AG10803 (cell line): Measurements from ENCODE around the gene CACNA1S.

Experiments
- DNase-seq: peaks from one replicate; pipeline ENCODE4 v3.0.0; 2010; ENCODE audit warnings: low read depth
- H3K4me3 ChIP-seq: 2 replicates; pipeline ENCODE4 v1.5.1; 2011; ENCODE audit warnings: mild to moderate bottlenecking, low read length, control low read depth
- TF ChIP-seq, protein P1 (sequence below): conservative IDR thresholded peaks from 2 replicates; pipeline ENCODE4 v1.5.1; 2011; ENCODE audit warnings: mild to moderate bottlenecking, low read length, control low read depth, inconsistent platforms

The CACNA1S gene

DNA sequence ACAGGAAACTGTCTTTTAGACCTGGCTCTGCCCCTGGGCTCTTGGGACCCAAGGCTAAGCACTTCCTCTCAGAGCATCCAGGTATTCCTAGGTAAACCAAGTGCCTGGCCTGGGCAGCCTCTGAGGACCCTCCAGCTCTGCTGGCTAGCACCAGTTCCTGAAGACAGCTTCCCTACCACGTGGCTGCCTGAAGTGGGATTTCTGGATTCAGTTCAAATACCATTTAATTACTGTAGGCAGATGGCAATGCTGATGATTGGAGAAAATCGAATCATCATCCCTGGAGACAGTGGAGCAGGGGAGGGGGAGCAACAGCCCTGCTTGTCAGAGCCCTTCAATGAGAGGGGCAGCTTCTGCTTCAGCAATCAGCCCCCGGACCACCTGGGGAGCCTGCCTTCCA, 100.6 kb downstream of the CACNA1S start:
- TF ChIP-seq, protein P1, sequence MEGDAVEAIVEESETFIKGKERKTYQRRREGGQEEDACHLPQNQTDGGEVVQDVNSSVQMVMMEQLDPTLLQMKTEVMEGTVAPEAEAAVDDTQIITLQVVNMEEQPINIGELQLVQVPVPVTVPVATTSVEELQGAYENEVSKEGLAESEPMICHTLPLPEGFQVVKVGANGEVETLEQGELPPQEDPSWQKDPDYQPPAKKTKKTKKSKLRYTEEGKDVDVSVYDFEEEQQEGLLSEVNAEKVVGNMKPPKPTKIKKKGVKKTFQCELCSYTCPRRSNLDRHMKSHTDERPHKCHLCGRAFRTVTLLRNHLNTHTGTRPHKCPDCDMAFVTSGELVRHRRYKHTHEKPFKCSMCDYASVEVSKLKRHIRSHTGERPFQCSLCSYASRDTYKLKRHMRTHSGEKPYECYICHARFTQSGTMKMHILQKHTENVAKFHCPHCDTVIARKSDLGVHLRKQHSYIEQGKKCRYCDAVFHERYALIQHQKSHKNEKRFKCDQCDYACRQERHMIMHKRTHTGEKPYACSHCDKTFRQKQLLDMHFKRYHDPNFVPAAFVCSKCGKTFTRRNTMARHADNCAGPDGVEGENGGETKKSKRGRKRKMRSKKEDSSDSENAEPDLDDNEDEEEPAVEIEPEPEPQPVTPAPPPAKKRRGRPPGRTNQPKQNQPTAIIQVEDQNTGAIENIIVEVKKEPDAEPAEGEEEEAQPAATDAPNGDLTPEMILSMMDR, result no peak
- DNase-seq, result no peak

DNA sequence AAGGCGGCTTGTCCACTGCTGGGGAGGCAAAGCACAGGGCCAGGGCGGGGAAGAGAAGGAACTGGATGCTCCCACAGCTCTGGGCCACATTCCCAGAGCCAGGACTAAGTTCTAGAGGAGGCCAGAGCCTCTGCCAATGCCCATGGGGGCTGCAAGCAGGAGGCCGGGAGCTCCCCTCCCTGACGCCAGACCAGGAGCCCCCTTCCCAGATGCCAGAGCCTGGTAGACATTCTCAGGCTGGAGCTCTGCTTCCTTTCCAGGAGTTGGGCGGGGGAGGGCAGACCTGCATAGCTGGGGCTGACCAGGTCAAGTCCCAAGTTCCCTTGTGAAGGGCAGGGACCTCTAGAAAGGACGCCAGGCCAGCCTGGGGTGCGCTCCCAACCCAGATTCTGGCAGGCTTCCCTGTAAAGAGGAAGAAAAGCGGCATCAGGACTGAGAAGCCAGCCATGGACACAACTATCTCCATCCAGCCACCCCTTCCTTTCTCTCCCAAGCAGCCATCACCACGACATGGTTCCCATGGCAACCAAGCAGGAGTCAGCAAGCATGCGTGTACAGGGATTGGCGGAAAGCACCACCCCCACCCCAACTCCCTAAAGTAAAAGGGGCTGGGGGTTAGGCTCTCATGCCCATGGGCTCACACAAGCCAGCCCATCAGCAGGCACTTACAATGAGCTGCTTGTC, 102.1 kb downstream of the CACNA1S start:
- TF ChIP-seq, protein P1, result no peak
- no peak for DNase-seq
- no peak overlapping the region for H3K4me3 ChIP-seq

More for the DNA sequence above, 100.6 kb downstream of the CACNA1S start:
- H3K4me3 ChIP-seq, result no peak overlapping the region

DNA sequence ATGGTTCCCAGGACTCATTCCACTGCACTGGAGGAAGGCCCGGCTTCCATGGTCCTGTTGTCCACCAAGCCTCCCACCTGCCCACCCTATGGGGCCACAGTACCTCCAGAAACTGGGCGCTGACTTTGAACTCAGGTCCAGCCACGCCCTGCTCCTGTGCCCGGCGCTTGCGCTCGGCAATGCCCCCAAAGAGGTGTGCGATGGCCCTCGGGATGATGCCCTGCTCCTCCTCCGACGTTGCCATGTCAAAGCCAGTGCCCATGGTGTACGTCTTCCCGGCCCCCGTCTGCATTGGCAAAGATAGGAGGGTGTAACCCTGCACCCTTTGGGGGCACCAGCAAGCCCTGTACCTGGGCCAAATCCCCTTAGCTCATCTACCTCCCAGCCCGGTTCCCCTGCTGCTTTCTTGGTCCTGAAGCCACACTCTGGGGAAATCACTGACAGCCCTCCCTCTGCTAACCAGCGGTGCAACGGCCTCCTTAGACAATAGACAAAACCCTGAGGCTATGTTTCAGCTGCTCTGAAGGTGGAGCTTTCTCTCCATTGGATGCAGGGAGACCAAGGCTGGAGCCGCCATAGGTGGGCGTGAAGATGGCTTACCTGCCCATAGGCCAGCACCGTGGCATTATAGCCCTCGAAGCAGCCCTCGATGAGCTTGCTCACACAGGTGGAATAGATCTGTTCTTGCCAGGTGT, 103.4 kb downstream of the CACNA1S start:
- no peak for DNase-seq
- TF ChIP-seq, protein P1, result no peak
- H3K4me3 ChIP-seq, result no peak overlapping the region

- TF ChIP-seq, protein P1, result no peak
- H3K4me3 ChIP-seq, result no peak overlapping the region
- DNase-seq, result no peak
Observed at GRCh38 chr1:201007481-201007880, 104.7 kb downstream of the CACNA1S start.

GRCh38 chr1:201006450-201006849, 105.8 kb downstream of the CACNA1S start:
- no peak overlapping the region for H3K4me3 ChIP-seq
- DNase-seq, result no peak
- TF ChIP-seq, protein P1, result no peak

DNA sequence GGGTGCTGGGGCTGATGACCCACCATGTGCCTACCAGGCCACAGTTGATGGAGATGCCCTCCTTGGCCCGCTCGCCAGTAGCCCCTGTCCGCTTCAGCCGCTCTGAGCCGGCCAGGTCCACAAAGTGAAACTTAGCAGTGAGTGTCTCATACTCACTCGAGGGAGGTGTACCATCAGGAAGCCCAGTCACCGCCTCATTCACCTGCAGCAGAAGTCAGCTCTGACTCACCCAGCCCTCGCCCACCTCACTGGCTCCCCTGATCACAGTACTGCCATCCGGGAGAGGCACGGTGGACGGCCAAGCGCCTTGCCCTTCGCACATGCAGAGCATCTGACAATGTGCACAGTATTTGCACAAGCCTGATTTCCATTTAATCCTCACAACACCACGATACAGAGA, 107.5 kb downstream of the CACNA1S start:
- TF ChIP-seq, protein P1, result no peak
- H3K4me3 ChIP-seq, result no peak overlapping the region
- DNase-seq, result no peak

- no peak overlapping the region for H3K4me3 ChIP-seq
- DNase-seq, result no peak
- TF ChIP-seq, protein P1, result no peak
Observed at GRCh38 chr1:201004154-201004553, 108.1 kb downstream of the CACNA1S start.
